Prostate gland (tissue), 2 donors: ENCODE measurements around the gene GINS2. TPM values are rescaled to one million over a fixed set of nuclear protein-coding genes. Genes with fewer than 3 reads are reported as not detected.

Experiments used
- DNase-seq: peaks from one replicate; pipeline ENCODE4 v3.0.0-alpha.2; 2019; ENCODE audit warnings: low spot score
- H3K27ac ChIP-seq, 2 donors: fragments of 200-600 bp; sonication (generic); 2 replicates each; pipeline ENCODE4 v1.5.1; 2017 to 2019
- H3K27me3 ChIP-seq: fragments of 200-600 bp; sonication (generic); replicated peaks from 2 replicates; pipeline ENCODE4 v1.5.1; 2019; ENCODE audit not compliant: insufficient read depth
- H3K36me3 ChIP-seq, 2 donors: fragments of 200-600 bp; sonication (generic); 1 replicate in 1 of 2; 2 replicates in 1 of 2; pipeline versions ENCODE4 v1.5.1 to v1.8.1; 2017 to 2019
- H3K4me1 ChIP-seq: fragments of 200-600 bp; sonication (generic); replicated peaks from 2 replicates; pipeline ENCODE4 v1.5.1; 2019
- H3K4me3 ChIP-seq, 2 donors: fragments of 200-600 bp; sonication (generic); 2 replicates each; pipeline ENCODE4 v1.5.1; 2017 to 2019
- H3K9me3 ChIP-seq: fragments of 200-600 bp; sonication (generic); 2 replicates; pipeline ENCODE4 v1.5.1; 2017
- CTCF ChIP-seq, 4 experiments: fragments of 200-600 bp in 2 of 4; fragments of 450-650 bp in 2 of 4; sonication (generic) in 2 of 4; IDR thresholded peaks; 1 replicate in 3 of 4; 2 replicates in 1 of 4; pipeline ENCODE4 v1.5.1; 2016 to 2019; ENCODE audit warnings: antibody characterized with exemption in 4 of 4, mild to moderate bottlenecking in 2 of 4, moderate library complexity in 2 of 4
- POLR2A ChIP-seq: fragments of 450-650 bp; IDR thresholded peaks from one replicate; pipeline ENCODE4 v1.6.1; 2016; ENCODE audit warnings: antibody characterized with exemption, mild to moderate bottlenecking
- POLR2AphosphoS5 ChIP-seq: sonication (generic); formaldehyde crosslinking; IDR thresholded peaks from one replicate; pipeline ENCODE4 v1.6.1; 2017; ENCODE audit warnings: antibody characterized with exemption
- WGBS: methylation state at CpG from one replicate; pipeline ENCODE4 v1.1.5; 2018; 5-methylcytosine and 5-hydroxymethylcytosine counted together
- intact Hi-C: fragments of 100-400 bp; cut with DNase I; formaldehyde crosslinking; loops from one replicate; pipeline ENCODE4 v1.14.2; 2022
- total RNA-seq, 2 donors: library from RNA; depleted of rRNA; stranded (reverse); fragments of >200 nt; gene quantifications; one replicate each; pipeline ENCODE4 v1.1.0, GENCODE V29; 2016

The GINS2 gene
- total RNA-seq, 2 donors from 2014 or later = 4.5 to 6.2 TPM

DNA sequence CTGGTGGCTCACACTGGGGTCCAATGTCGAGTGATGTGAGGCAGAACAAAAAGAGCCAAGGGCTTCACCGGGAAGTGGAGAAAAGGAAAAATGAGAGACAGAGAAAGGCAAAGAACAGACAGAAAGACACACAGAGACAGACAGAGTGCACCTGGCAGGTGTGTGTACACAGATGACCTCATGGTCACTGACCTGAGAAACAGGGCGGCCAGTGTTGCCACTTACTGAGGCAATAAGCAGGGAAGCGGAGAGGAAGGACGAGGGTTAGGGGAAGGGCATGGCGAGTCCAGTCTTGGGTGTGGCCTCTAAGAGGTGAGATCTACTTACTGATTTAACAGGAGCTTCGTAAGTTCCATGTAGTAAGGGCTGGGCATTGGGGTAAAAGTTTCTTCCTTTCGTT, 7.5 kb downstream of the GINS2 start:
- no peak for DNase-seq
- Histone ChIP-seq H3K4me1 (no peaks in the 10 kb centered on the region), H3K27me3 (no peaks in the 10 kb centered on the region), H3K36me3 (no peaks in the 10 kb centered on the region), H3K4me3 (no peak overlapping the region), H3K27ac (no peak overlapping the region), H3K9me3 (no peaks in the 10 kb centered on the region)
- WGBS = 79% methylated on average over 8 of the region's 8 CpGs
- TF ChIP-seq POLR2AphosphoS5 (peak; percentile 6), CTCF (IDR thresholded peaks at IDR 0.05) (no peak)
- intact Hi-C loops = no loop called here

DNA sequence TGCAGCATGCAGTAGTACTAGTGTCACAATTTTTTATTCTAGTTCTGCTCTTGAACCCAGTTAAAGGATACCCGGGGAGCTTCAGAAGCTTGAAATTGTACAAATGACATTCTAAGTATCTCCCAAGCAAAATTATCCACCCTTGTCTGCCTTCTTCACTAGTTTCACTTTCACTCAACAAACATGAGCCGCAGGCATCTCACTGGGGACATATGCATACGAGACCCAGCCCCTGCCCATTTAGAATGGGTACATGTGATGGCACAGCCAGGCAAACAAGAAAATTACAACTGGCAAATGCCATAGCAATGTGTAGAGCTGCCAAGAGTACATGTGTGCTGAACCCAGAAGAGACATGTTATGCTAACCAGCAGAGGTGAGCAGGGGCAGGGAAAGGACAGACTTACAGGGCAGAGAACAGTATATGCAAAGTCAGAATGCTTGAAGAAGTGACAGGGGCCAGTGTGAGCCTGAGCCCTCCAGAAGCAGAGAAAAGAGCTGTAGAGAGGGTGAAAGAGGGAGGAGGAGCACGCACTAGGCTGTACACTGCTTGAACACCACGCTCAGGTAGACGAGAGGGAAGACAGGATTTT, 8.3 kb downstream of the GINS2 start:
- intact Hi-C loops = no loop called here
- H3K4me1 ChIP-seq = no peaks in the 10 kb centered on the region
- H3K4me3 ChIP-seq = no peak overlapping the region
- no peak for DNase-seq
- H3K27me3 ChIP-seq = no peaks in the 10 kb centered on the region
- 86% methylated on average over 6 of the region's 6 CpGs for WGBS
- no peaks in the 10 kb centered on the region for H3K9me3 ChIP-seq
- H3K27ac ChIP-seq = no peak overlapping the region
- no peak for TF ChIP-seq POLR2AphosphoS5
- TF ChIP-seq CTCF (IDR thresholded peaks at IDR 0.05) = no peak
- no peak for TF ChIP-seq POLR2A
- no peaks in the 10 kb centered on the region for H3K36me3 ChIP-seq

GRCh38 chr16:85679870-85680269, 8.9 kb downstream of the GINS2 start:
- no peak for DNase-seq
- WGBS = 93% methylated on average over 6 of the region's 6 CpGs
- intact Hi-C loops = no loop called here
- Histone ChIP-seq H3K27me3 (no peaks in the 10 kb centered on the region), H3K4me3 (no peak overlapping the region), H3K36me3 (no peaks in the 10 kb centered on the region), H3K4me1 (peaks cover 3% of the 10 kb centered on the region), H3K9me3 (no peaks in the 10 kb centered on the region), H3K27ac (no peak overlapping the region)
- no peak for TF ChIP-seq CTCF (IDR thresholded peaks at IDR 0.05)
- TF ChIP-seq POLR2AphosphoS5 = no peak
- TF ChIP-seq POLR2A = no peak

GRCh38 chr16:85678821-85679220, 9.9 kb downstream of the GINS2 start:
- H3K36me3 ChIP-seq = no peaks in the 10 kb centered on the region
- 69% methylated on average over 5 of the region's 5 CpGs for WGBS
- DNase-seq = no peak

More at GRCh38 chr16:85678821-85679220, 9.9 kb downstream of the GINS2 start:
- no peak for TF ChIP-seq POLR2AphosphoS5
- TF ChIP-seq CTCF (IDR thresholded peaks at IDR 0.05) = no peak
- no peak for TF ChIP-seq POLR2A
- H3K9me3 ChIP-seq = no peaks in the 10 kb centered on the region
- intact Hi-C loops = no loop called here
- H3K27ac ChIP-seq = no peak overlapping the region
- H3K4me1 ChIP-seq = peaks cover 10% of the 10 kb centered on the region
- H3K27me3 ChIP-seq = no peaks in the 10 kb centered on the region
- H3K4me3 ChIP-seq = no peak overlapping the region
